HepG2 (cell line): ENCODE results near the gene ACTR6. TPM values are rescaled to one million over a fixed set of nuclear protein-coding genes. Genes with fewer than 3 reads are reported as not detected.

Experiments used
- ATAC-seq: fragments of 200-7000 bp; cut with Tn5 transposase; 3 replicates; pipeline ENCODE4 v1.9.1; 2020; ENCODE audit warnings: mild to moderate bottlenecking, moderate library complexity
- BruUV-seq: library from RNA; stranded (reverse); fragments of 400-500 nt; replicated peaks from 2 replicates; lab custom pipeline; 2021; lab: Mats Ljungman, UMichigan
- CTCF ChIA-PET: fragments of 300-600 bp; formaldehyde crosslinking; extraction: SDS; loops from one replicate; lab custom pipeline; 2021; ENCODE audit warnings: low total read pairs, inconsistent platforms, low intra/inter-chr PET ratio; lab: Yijun Ruan, JAX
- POLR2A ChIA-PET: fragments of 350-600 bp; sonication (Branson Sonifier 250); formaldehyde crosslinking; loops from one replicate; lab custom pipeline; 2020; ENCODE audit warnings: antibody characterized with exemption, inconsistent platforms; lab: Yijun Ruan, JAX
- DNase-seq: peaks from one replicate; pipeline ENCODE4 v3.0.0-alpha.2; 2015; ENCODE audit warnings: low spot score
- FAIRE-seq: peaks from 3 replicates; lab custom pipeline; 2011; peaks lifted over from hg19 to GRCh38; lab: Jason Lieb, UNC
- H2AFZ ChIP-seq: one replicate; pipeline ENCODE4 v1.6.1; 2011; ENCODE audit warnings: low read length, inconsistent platforms
- H3K27ac ChIP-seq: fragments of 300-600 bp; 3 replicates; pipeline ENCODE4 v1.8.0; 2011; ENCODE audit warnings: mixed run types, mild to moderate bottlenecking, mixed read lengths, low read length, inconsistent platforms; ENCODE audit not compliant: insufficient read depth; ENCODE audit errors: extremely low read length
- H3K27me3 ChIP-seq, 2 experiments: fragments of 200-600 bp in 1 of 2; 2 replicates in 1 of 2; 3 replicates in 1 of 2; pipeline versions ENCODE4 v1.6.0 to v1.8.0; 2011; ENCODE audit warnings: low read length in 2 of 2, mild to moderate bottlenecking in 2 of 2, moderate library complexity in 2 of 2, inconsistent platforms in 1 of 2; ENCODE audit not compliant: insufficient read depth in 2 of 2, control insufficient read depth in 1 of 2
- H3K36me3 ChIP-seq, 2 experiments: fragments of 200-600 bp in 1 of 2; replicated peaks in 1 of 2; 2 replicates in 1 of 2; 3 replicates in 1 of 2; pipeline versions ENCODE4 v1.5.1 to v1.8.0; 2011; ENCODE audit warnings: low read length in 2 of 2, inconsistent platforms in 1 of 2; ENCODE audit not compliant: insufficient read depth in 2 of 2, control insufficient read depth in 1 of 2
- H3K4me1 ChIP-seq: 2 replicates; pipeline ENCODE4 v1.5.1; 2012; ENCODE audit warnings: low read length, inconsistent platforms; ENCODE audit not compliant: insufficient read depth
- H3K4me2 ChIP-seq: 2 replicates; pipeline ENCODE4 v1.6.0; 2011; ENCODE audit warnings: low read depth, low read length, inconsistent platforms
- H3K4me3 ChIP-seq, 3 experiments: fragments of 200-600 bp in 1 of 3; sonication (generic), shearing (Covaris generic) in 1 of 3; replicated peaks in 1 of 3; 2 replicates each; pipeline ENCODE4 v1.5.1; 2011 to 2016; ENCODE audit warnings: low read length in 3 of 3, inconsistent platforms in 2 of 3, low read depth in 2 of 3, mild to moderate bottlenecking in 2 of 3, control low read depth in 1 of 3, mixed read lengths in 1 of 3; ENCODE audit not compliant: insufficient read depth in 1 of 3
- H3K79me2 ChIP-seq: one replicate; pipeline ENCODE4 v1.6.1; 2011; ENCODE audit warnings: low read length, inconsistent platforms; ENCODE audit not compliant: insufficient read depth
- H3K9ac ChIP-seq: 2 replicates; pipeline ENCODE4 v1.6.0; 2011; ENCODE audit warnings: mild to moderate bottlenecking, low read depth, low read length, inconsistent platforms; ENCODE audit not compliant: insufficient read depth
- H3K9me3 ChIP-seq: 2 replicates; pipeline ENCODE4 v1.5.1; 2012; ENCODE audit warnings: mild to moderate bottlenecking, low read length
- H4K20me1 ChIP-seq: 2 replicates; pipeline ENCODE4 v1.6.0; 2011; ENCODE audit warnings: inconsistent platforms, mild to moderate bottlenecking, low read length, moderate library complexity; ENCODE audit not compliant: insufficient read depth
- CEBPB ChIP-seq: IDR thresholded peaks from 2 replicates; pipeline ENCODE4 v1.6.1; 2011; ENCODE audit warnings: low read depth, low read length, improper control_type of control experiment, borderline replicate concordance
- HCFC1 ChIP-seq: fragments of 150-350 bp; IDR thresholded peaks from 2 replicates; pipeline ENCODE4 v1.6.1; 2014; ENCODE audit warnings: low read depth, low read length
- HNRNPK ChIP-seq: fragments of 200-400 bp; formaldehyde crosslinking; IDR thresholded peaks from 2 replicates; pipeline ENCODE4 v1.6.1; 2018; ENCODE audit warnings: low read length, low read depth, moderate library complexity, mild to moderate bottlenecking; ENCODE audit not compliant: poor library complexity, severe bottlenecking
- ONECUT2 ChIP-seq: sonication (generic); formaldehyde crosslinking; IDR thresholded peaks from 2 replicates; pipeline ENCODE4 v1.4.0; 2020; ENCODE audit warnings: missing genetic modification reagents
- PBX2 ChIP-seq: IDR thresholded peaks from 2 replicates; pipeline ENCODE4 v1.6.1; 2016; ENCODE audit warnings: control low read depth
- SMAD1 ChIP-seq: sonication (generic); formaldehyde crosslinking; IDR thresholded peaks from 2 replicates; pipeline ENCODE4 v1.4.0; 2020; ENCODE audit warnings: missing genetic modification reagents, low read depth, mild to moderate bottlenecking, borderline replicate concordance
- USF2 ChIP-seq, 2 experiments: sonication (generic) in 1 of 2; formaldehyde crosslinking in 1 of 2; IDR thresholded peaks; 2 replicates each; pipeline versions ENCODE4 v1.5.1 to v1.6.1; 2011 to 2020; ENCODE audit warnings: borderline replicate concordance in 1 of 2, low read depth in 1 of 2, low read length in 1 of 2, mild to moderate bottlenecking in 1 of 2, missing genetic modification reagents in 1 of 2, moderate library complexity in 1 of 2
- XRCC5 ChIP-seq: fragments of 200-400 bp; formaldehyde crosslinking; optimal IDR thresholded peaks from 2 replicates; pipeline ENCODE3; 2017; ENCODE audit warnings: mild to moderate bottlenecking, low read length
- ZFP36L1 ChIP-seq: sonication (generic); formaldehyde crosslinking; IDR thresholded peaks from 2 replicates; pipeline ENCODE4 v1.8.0; 2022; ENCODE audit warnings: mild to moderate bottlenecking, missing genetic modification reagents, moderate library complexity
- ZNF253 ChIP-seq: sonication (generic); formaldehyde crosslinking; IDR thresholded peaks from 2 replicates; pipeline ENCODE4 v1.8.0; 2022; ENCODE audit warnings: mild to moderate bottlenecking, missing genetic modification reagents, borderline replicate concordance
- ZNF350 ChIP-seq: sonication (generic); formaldehyde crosslinking; IDR thresholded peaks from 2 replicates; pipeline ENCODE4 v1.4.0; 2020; ENCODE audit warnings: mild to moderate bottlenecking, low read depth, missing genetic modification reagents, borderline replicate concordance
- ZNF775 ChIP-seq: sonication (generic); formaldehyde crosslinking; IDR thresholded peaks from 2 replicates; pipeline ENCODE4 v1.4.0; 2020; ENCODE audit warnings: missing genetic modification reagents, mild to moderate bottlenecking, moderate library complexity, borderline replicate concordance
- WGBS: methylation state at CpG from one replicate; pipeline ENCODE4 v1.1.6; 2017; ENCODE audit warnings: low lambda C conversion rate; 5-methylcytosine and 5-hydroxymethylcytosine counted together
- in situ Hi-C: cut with HindIII; loops from 2 replicates; pipeline ENCODE4 v1.10.0; 2017; ENCODE audit warnings: low pct_unique_long_range_greater_than_20kb; ENCODE audit not compliant: extremely low pct_ligation_motif_present
- intact Hi-C: fragments of 100-400 bp; cut with micrococcal nuclease; formaldehyde crosslinking; loops from one replicate; pipeline ENCODE4 v1.10.0; 2022; ENCODE audit not compliant: unreplicated experiment
- polyA plus RNA-seq, 8 experiments: library from polyadenylated mRNA; depleted of rRNA in 3 of 8; stranded (reverse) in 7 of 8; unstranded in 1 of 8; fragments of >200 nt; fragmentation: Illumina TruSeq in 4 of 8; extraction: Trizol in 4 of 8; gene quantifications; 2 replicates each; pipeline versions ENCODE4 v1.2.1 to v1.2.3, GENCODE V29; 2011 to 2016; ENCODE audit warnings: low read depth in 4 of 8, missing spikeins in 1 of 8, mixed read lengths in 1 of 8; ENCODE audit not compliant: insufficient read depth in 1 of 8
- total RNA-seq, 5 experiments: library from RNA; depleted of rRNA; stranded (reverse); fragments of >200 nt; fragmentation: Illumina TruSeq; extraction: Trizol; gene quantifications; 2 replicates each; pipeline ENCODE4 v1.2.3, GENCODE V29; 2016; ENCODE audit warnings: low read depth in 1 of 5
- TF ChIP-seq, protein P1 (sequence below): sonication (generic); formaldehyde crosslinking; IDR thresholded peaks from 2 replicates; pipeline ENCODE4 v1.4.0; 2020; ENCODE audit warnings: missing genetic modification reagents, borderline replicate concordance
- TF ChIP-seq, protein P2 (sequence below): sonication (generic); formaldehyde crosslinking; IDR thresholded peaks from 2 replicates; pipeline ENCODE4 v1.5.1; 2020; ENCODE audit warnings: mild to moderate bottlenecking, moderate library complexity, missing genetic modification reagents

The ACTR6 gene
- total and polyA plus RNA-seq, 2 of the 13 experiments (the other 11 are each of a cell fraction or from before 2014, with no cell fraction given) = 12.9 to 22.4 TPM

DNA sequence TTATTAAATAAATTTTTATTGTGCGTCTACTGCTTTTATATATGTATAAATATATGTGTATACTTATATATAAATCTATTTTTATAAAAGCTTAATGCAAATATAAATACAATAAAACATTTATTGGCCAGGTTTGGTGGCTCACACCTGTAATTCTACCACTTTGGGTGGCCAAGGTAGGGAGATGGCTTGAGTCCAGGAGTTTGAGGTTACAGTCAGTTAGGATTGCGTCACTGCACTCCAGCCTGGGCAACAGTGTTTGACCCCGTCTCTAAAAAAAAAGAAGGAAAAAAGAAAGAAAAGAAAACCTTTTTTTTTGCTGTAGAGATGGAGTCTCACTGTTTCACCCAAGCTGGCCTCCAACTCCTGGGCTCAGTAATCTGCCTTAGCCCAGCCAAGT is 20.9 kb downstream of the ACTR6 start:
- no peaks in the 10 kb centered on the region for H3K27me3 ChIP-seq
- no peak for ATAC-seq
- no peak overlapping the region for H3K4me2 ChIP-seq
- no peak overlapping the region for H3K4me3 ChIP-seq
- no peaks in the 10 kb centered on the region for H3K79me2 ChIP-seq
- WGBS = 93% methylated on average over 3 of the region's 3 CpGs
- ChIA-PET CTCF (no interaction called here), POLR2A (no interaction called here)
- H2AFZ ChIP-seq = no peak overlapping the region
- no peaks in the 10 kb centered on the region for H4K20me1 ChIP-seq
- BruUV-seq = no TSS peak
- no peaks in the 10 kb centered on the region for H3K9me3 ChIP-seq
- H3K27ac ChIP-seq = no peak overlapping the region
- H3K36me3 ChIP-seq = peaks cover 0 to 32% of the 10 kb centered on the region in 2 experiments; a peak in 3 of 5 replicates
- FAIRE-seq = no peak
- peaks cover 26% of the 10 kb centered on the region for H3K4me1 ChIP-seq
- intact Hi-C loops (no loop called here), in situ Hi-C loops (no loop called here)
- no peak for DNase-seq
- H3K9ac ChIP-seq = no peak overlapping the region
- no peak for TF ChIP-seq PBX2
- TF ChIP-seq ZNF253 = no peak
- TF ChIP-seq SMAD1 = no peak
- no peak for TF ChIP-seq USF2 (IDR thresholded peaks at IDR 0.05; ENCODE audit: low read depth, low read length)
- TF ChIP-seq USF2 (CRISPR knock-in tag; IDR thresholded peaks at IDR 0.05; ENCODE audit: borderline replicate concordance) = no peak
- TF ChIP-seq ONECUT2 (CRISPR knock-in tag) = no peak
- peak; percentile 70; the same call in 1 of the 2 replicates for TF ChIP-seq CEBPB
- TF ChIP-seq XRCC5 = no peak
- TF ChIP-seq ZNF350 (CRISPR knock-in tag) = no peak
- TF ChIP-seq, protein P1, sequence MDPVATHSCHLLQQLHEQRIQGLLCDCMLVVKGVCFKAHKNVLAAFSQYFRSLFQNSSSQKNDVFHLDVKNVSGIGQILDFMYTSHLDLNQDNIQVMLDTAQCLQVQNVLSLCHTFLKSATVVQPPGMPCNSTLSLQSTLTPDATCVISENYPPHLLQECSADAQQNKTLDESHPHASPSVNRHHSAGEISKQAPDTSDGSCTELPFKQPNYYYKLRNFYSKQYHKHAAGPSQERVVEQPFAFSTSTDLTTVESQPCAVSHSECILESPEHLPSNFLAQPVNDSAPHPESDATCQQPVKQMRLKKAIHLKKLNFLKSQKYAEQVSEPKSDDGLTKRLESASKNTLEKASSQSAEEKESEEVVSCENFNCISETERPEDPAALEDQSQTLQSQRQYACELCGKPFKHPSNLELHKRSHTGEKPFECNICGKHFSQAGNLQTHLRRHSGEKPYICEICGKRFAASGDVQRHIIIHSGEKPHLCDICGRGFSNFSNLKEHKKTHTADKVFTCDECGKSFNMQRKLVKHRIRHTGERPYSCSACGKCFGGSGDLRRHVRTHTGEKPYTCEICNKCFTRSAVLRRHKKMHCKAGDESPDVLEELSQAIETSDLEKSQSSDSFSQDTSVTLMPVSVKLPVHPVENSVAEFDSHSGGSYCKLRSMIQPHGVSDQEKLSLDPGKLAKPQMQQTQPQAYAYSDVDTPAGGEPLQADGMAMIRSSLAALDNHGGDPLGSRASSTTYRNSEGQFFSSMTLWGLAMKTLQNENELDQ (CRISPR knock-in tag) = no peak
- no peak for TF ChIP-seq HNRNPK
- TF ChIP-seq HCFC1 = no peak
- no peak for TF ChIP-seq ZFP36L1 (CRISPR knock-in tag)
- TF ChIP-seq ZNF775 (CRISPR knock-in tag) = no peak
- TF ChIP-seq, protein P2, sequence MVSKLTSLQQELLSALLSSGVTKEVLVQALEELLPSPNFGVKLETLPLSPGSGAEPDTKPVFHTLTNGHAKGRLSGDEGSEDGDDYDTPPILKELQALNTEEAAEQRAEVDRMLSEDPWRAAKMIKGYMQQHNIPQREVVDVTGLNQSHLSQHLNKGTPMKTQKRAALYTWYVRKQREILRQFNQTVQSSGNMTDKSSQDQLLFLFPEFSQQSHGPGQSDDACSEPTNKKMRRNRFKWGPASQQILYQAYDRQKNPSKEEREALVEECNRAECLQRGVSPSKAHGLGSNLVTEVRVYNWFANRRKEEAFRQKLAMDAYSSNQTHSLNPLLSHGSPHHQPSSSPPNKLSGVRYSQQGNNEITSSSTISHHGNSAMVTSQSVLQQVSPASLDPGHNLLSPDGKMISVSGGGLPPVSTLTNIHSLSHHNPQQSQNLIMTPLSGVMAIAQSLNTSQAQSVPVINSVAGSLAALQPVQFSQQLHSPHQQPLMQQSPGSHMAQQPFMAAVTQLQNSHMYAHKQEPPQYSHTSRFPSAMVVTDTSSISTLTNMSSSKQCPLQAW (CRISPR knock-in tag) = no peak
